ENCODE results near the gene SPPL3.
"Not testable (repeated sequence)": the region's sequence is repeated elsewhere in the genome, so short reads cannot be mapped to it uniquely, and the experiment has no call there.

The SPPL3 gene

GRCh38 chr12:120814203-120814902 lies 89.8 kb downstream of the SPPL3 start:
- DNase-seq = no peak

GRCh38 chr12:120813588-120814153 lies 90.5 kb downstream of the SPPL3 start:
- no peak for DNase-seq

GRCh38 chr12:120810021-120810420 lies 94.1 kb downstream of the SPPL3 start:
- no peak for DNase-seq

GRCh38 chr12:120804428-120804827 lies 99.7 kb downstream of the SPPL3 start:
- DNase-seq = no peak

- DNase-seq = no peak
Measured at GRCh38 chr12:120801146-120801545, 103.0 kb downstream of the SPPL3 start.

GRCh38 chr12:120800665-120801064 lies 103.5 kb downstream of the SPPL3 start:
- DNase-seq = no peak

GRCh38 chr12:120799243-120800045 lies 104.7 kb downstream of the SPPL3 start:
- DNase-seq = no peak

GRCh38 chr12:120798696-120799095 lies 105.5 kb downstream of the SPPL3 start:
- DNase-seq = no peak

- no peak for DNase-seq
Measured at GRCh38 chr12:120797677-120798642, 106.2 kb downstream of the SPPL3 start.

GRCh38 chr12:120795441-120796178 lies 108.5 kb downstream of the SPPL3 start:
- DNase-seq = no peak

- no peak for DNase-seq
Measured at GRCh38 chr12:120793357-120793756, 110.8 kb downstream of the SPPL3 start.

GRCh38 chr12:120792456-120792855 lies 111.7 kb downstream of the SPPL3 start:
- DNase-seq = not testable (repeated sequence)

GRCh38 chr12:120791669-120792176 lies 112.4 kb downstream of the SPPL3 start:
- no peak for DNase-seq

- DNase-seq = no peak
Measured at GRCh38 chr12:120790114-120790513, 114.0 kb downstream of the SPPL3 start.

GRCh38 chr12:120787889-120788288 lies 116.3 kb downstream of the SPPL3 start:
- no peak for DNase-seq

- DNase-seq = no peak
Measured at GRCh38 chr12:120784804-120785203, 119.4 kb downstream of the SPPL3 start.

GRCh38 chr12:120783197-120783596 lies 121.0 kb downstream of the SPPL3 start:
- DNase-seq = no peak

- DNase-seq = no peak
Measured at GRCh38 chr12:120775862-120776552, 128.2 kb downstream of the SPPL3 start.

- DNase-seq = no peak
Measured at GRCh38 chr12:120774169-120774916, 129.8 kb downstream of the SPPL3 start.

- DNase-seq = no peak
Measured at GRCh38 chr12:120771097-120771496, 133.1 kb downstream of the SPPL3 start.
